GM21381 (cell line): Measurements from ENCODE around the gene C3orf33.

Experiments
- ATAC-seq: cut with Tn5 transposase; IDR thresholded peaks from one replicate; pipeline ENCODE4 v1.9.1; 2021; ENCODE audit warnings: mild to moderate bottlenecking, moderate library complexity; ENCODE audit not compliant: unreplicated experiment

Gene C3orf33

GRCh38 chr3:155790272-155790925 lies 15.7 kb downstream of the C3orf33 start:
- no peak for ATAC-seq

- no peak for ATAC-seq
Observed at GRCh38 chr3:155785662-155786295, 20.3 kb downstream of the C3orf33 start.

- ATAC-seq = no peak
Observed at GRCh38 chr3:155782390-155782953, 23.6 kb downstream of the C3orf33 start.

- no peak for ATAC-seq
Observed at GRCh38 chr3:155780291-155780690, 25.8 kb downstream of the C3orf33 start.

GRCh38 chr3:155778462-155778861 lies 27.6 kb downstream of the C3orf33 start:
- ATAC-seq = no peak

- no peak for ATAC-seq
Observed at GRCh38 chr3:155772801-155773200, 33.3 kb downstream of the C3orf33 start.

GRCh38 chr3:155771126-155771525 lies 35.0 kb downstream of the C3orf33 start:
- ATAC-seq = no peak

- ATAC-seq = no peak
Observed at GRCh38 chr3:155766206-155766605, 39.9 kb downstream of the C3orf33 start.

- no peak for ATAC-seq
Observed at GRCh38 chr3:155763870-155764463, 42.1 kb downstream of the C3orf33 start.

GRCh38 chr3:155760653-155761052 lies 45.4 kb downstream of the C3orf33 start:
- ATAC-seq = no peak

GRCh38 chr3:155757577-155757976 lies 48.5 kb downstream of the C3orf33 start:
- no peak for ATAC-seq

GRCh38 chr3:155753038-155753639 lies 52.9 kb downstream of the C3orf33 start:
- ATAC-seq = no peak

- no peak for ATAC-seq
Observed at GRCh38 chr3:155748611-155749365, 57.3 kb downstream of the C3orf33 start.

GRCh38 chr3:155747946-155748290 lies 58.2 kb downstream of the C3orf33 start:
- ATAC-seq = no peak

- ATAC-seq = no peak
Observed at GRCh38 chr3:155747286-155747945, 58.7 kb downstream of the C3orf33 start.

GRCh38 chr3:155746703-155747102 lies 59.4 kb downstream of the C3orf33 start:
- no peak for ATAC-seq

- no peak for ATAC-seq
Observed at GRCh38 chr3:155745795-155746550, 60.1 kb downstream of the C3orf33 start.

- peak; percentile 49 for ATAC-seq
Observed at GRCh38 chr3:155744626-155745324, 61.3 kb downstream of the C3orf33 start, which contains the start of gene PLCH1. Gene PLCH1 (minus strand): TSS chr3:155745071. CDS start chr3:155704224, 40,847 bp downstream.
